GM18505 (cell line): Measurements from ENCODE around the gene THSD4.
"Not testable (repeated sequence)": the region's sequence is repeated elsewhere in the genome, so short reads cannot be mapped to it uniquely, and the experiment has no call there.

Experiments used
- ATAC-seq: cut with Tn5 transposase; IDR thresholded peaks from one replicate; pipeline ENCODE4 v1.9.1; 2021; ENCODE audit not compliant: unreplicated experiment
- POLR2A ChIP-seq: IDR thresholded peaks from 4 replicates; pipeline ENCODE4 v1.6.1; 2011; ENCODE audit warnings: borderline replicate concordance; ENCODE audit not compliant: insufficient read depth, insufficient read length; ENCODE audit errors: extremely low read depth

Gene THSD4

DNA sequence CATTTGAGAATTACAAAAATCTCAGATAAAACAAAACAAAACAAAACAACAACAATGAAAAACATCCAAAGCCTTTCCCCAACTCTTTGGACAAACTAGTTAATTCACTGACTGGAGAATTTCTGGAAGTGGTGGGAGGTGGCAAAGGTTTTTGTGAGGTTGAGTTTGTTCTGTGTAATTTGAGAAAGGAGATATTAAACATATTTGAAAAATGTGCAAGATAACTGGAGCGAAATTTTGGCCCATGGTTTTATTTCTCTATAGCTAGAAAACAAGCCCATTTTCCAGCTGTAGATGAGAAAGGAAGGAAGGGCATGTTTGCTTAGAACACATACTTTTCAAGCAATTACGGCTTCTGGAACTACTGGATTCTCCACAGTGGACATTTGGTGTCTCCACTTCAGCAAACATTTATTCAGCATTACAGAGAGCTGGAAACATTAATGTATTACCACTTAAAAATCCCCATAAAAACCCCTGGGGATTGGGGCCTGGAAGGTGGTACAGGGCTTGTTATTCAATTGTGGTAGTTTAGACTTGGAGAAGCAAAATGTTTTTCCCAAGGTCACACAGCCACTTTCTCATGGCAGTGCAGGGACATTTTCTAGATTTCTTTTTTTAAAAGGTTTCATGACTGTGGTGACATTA lies 135.8 kb downstream of the THSD4 start:
- TF ChIP-seq POLR2A = no peak
- no peak for ATAC-seq

DNA sequence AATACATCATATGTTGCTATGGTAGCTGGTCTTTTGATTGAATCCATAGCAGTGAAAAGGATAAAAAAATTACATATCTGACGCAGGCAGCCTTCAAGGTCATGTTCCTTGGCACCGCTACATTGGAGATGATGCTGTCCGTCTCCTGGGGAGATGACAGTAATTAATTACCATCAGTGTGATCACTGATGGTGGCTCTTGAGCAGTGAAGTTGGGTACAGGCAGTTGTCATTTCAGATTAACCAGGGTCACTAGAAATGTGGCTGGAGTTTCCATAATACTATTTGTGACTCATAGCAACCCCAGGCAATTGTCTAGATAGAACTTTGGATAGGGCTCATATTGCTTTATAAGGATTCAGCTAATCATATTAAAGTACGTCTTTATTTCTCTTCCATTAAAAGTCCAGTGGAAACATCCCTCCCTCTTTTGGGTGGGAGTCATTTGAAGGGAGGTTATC lies 136.3 kb downstream of the THSD4 start:
- no peak for ATAC-seq
- no peak for TF ChIP-seq POLR2A

DNA sequence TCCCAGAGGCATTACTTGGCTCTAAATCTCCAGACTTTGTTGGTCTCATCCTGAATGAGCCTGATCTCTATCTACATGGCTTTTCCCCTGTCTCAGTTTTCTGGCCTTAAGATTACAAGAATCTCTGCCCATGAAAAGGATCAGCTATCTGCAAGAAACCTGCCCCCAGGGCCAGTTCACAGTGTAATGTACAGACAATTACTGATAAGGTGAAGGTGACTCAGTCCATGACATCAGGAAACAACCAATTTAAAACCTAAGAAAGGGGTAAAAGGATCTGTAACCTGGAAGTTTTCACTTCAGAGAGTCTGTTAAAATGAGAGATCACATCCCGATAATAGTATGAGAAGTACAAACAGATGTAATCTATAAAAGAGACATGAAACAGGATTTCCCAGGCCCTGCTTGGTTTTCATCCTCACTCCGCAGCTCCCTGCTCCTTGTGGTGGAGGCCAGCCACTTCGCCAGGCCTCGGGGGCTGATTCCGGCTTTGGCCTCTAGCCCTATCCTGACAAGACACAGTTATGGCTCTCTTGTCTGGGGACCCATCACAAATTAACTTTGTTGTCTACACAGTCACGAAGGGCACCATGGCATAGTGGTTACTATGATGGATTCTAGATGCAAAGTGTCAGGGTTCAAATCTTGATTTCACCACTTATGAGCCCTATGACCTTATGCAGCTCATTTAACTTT lies 136.9 kb downstream of the THSD4 start:
- no peak for TF ChIP-seq POLR2A
- ATAC-seq = no peak

- no peak for TF ChIP-seq POLR2A
- no peak for ATAC-seq
Measured at GRCh38 chr15:71252740-71253047, 137.4 kb downstream of the THSD4 start.

DNA sequence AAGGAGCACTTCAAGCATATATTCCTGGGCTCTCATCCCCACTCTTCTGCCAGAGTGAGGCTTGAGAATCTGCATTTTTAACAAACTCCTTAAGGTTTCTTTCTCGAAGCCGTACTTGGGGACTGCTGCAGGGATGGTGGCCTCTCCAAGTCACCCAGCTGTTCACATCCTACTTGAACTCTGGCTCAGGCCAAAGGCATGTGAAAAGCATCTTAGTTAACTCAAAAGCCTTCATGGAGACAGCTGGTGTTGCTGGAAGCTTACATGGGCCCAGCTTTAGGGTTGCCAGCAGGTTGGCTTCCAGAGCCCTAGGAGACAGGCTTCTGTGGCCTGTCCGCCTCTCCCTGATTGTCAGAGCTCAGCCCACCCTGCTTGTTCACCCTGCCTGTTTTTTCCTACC lies 139.2 kb downstream of the THSD4 start:
- no peak for ATAC-seq
- TF ChIP-seq POLR2A = no peak

DNA sequence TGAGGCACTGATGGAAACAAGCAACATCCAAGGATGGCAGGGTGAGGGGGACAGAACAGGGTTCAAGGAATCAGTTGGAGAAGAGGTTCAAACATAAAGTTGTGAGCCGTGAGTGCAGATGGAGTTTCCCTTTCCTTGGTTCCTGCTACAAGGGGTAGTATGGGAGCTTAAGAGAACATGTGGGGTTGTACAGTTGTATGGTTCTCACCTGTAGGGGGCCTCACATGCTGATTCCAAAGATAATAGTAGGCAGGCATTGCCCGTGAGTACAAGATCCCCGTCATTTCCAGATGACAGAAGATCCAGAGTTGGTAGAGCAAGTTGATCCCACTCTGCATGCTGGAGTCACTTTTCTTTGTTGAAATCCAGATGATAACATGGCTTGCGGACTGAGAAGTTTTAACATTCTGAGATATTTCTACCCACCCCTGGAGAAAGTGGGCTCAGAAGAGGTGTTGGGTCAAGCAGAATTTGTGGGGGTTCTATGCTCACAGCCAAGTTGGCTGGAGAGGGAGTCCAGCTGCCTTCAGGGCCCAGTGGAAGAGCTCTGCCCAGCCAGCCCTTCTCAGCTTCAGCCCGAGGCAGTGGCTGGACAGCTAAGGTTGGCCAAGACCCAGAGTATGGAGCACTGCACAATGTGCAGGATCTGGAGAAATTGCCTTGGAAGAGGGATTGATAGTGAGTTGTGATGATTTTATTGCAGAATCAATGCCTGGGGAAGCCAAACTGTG lies 141.8 kb downstream of the THSD4 start:
- TF ChIP-seq POLR2A = no peak

DNA sequence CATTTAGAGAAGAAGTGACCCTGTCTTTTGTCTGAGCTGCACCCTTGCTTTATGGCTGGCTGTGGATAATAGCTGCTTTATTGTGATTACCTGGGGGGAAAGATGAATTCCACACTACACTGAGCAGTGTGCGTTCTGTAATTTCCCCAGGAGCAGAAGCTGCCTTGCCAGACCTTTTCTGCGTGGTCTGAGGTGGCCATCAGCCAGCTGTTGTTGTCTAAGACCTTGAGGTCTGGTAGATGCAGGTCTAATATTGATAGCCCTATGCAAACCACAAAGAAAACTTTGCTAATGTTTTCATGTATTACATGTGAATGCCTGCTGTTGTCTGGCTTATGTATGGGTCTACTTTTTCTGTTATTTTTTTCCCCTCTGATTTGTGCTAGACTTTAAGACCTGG lies 144.6 kb downstream of the THSD4 start:
- TF ChIP-seq POLR2A = no peak
- ATAC-seq = no peak

More for the DNA sequence above, 141.8 kb downstream of the THSD4 start:
- no peak for ATAC-seq

GRCh38 chr15:71261418-71261817 lies 146.1 kb downstream of the THSD4 start:
- no peak for TF ChIP-seq POLR2A

DNA sequence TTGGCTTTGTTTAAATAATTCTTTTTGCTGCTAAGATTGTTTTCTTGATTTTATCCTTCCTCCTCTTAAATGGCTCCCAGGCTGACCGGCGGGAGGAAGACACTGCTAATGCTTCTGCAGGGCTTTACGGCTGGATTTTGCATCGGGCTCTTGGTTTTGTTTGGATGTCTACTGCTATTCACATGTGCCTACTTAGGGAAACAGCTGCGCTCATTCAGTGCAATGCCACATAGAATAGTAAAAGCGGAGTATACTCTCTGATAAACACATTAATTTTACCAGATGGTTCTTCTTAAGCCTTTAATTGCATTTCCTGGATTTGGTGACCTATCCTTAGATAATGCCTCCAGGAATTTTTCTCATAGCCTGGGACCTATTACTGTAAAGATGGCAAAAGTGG lies 146.6 kb downstream of the THSD4 start:
- ATAC-seq = no peak
- no peak for TF ChIP-seq POLR2A

More at GRCh38 chr15:71261418-71261817, 146.1 kb downstream of the THSD4 start:
- ATAC-seq = no peak

GRCh38 chr15:71262599-71262998 lies 147.3 kb downstream of the THSD4 start:
- TF ChIP-seq POLR2A = no peak
- no peak for ATAC-seq

- not testable (repeated sequence) for ATAC-seq
Measured at GRCh38 chr15:71265606-71266005, 150.3 kb downstream of the THSD4 start.

DNA sequence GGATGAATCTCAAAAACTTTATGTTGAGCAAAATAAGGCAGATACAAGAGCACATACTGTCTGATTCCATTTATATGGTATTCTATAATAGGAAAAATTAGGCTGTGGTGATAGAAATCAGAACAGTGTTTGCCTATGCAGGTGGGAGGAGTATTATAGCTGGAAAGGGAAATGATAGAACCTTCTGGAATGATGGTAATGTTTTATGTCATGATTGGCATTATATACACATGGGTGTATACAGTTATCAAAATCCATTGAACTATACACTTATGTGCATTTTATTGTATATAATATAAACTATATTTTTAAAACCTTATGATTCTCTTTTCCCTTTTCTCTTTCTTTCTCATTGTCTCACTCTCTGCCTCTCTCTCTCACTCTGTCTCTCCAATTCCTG lies 156.1 kb downstream of the THSD4 start:
- TF ChIP-seq POLR2A = no peak
- no peak for ATAC-seq

DNA sequence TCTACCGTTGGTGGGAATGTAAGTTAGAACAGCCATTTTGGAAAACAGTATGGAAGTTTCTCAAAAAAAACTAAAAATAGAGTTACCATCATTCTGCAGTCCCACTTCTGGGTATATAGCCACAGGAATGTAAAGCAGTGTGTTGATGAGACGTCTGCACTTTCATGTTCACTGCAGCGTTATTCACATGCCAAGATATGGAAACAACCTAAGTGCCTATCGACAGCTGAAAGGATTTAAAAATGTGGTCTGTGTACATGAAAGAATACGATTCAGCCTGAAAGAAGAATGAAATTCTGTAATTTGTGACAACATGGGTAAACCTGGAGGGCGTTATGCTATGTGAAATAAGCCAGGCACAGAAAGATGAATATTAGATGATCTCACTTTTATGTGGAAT lies 157.7 kb downstream of the THSD4 start:
- TF ChIP-seq POLR2A = no peak

More for the DNA sequence above, 157.7 kb downstream of the THSD4 start:
- no peak for ATAC-seq
